ENCODE data around the gene ADGRL3.

DNA sequence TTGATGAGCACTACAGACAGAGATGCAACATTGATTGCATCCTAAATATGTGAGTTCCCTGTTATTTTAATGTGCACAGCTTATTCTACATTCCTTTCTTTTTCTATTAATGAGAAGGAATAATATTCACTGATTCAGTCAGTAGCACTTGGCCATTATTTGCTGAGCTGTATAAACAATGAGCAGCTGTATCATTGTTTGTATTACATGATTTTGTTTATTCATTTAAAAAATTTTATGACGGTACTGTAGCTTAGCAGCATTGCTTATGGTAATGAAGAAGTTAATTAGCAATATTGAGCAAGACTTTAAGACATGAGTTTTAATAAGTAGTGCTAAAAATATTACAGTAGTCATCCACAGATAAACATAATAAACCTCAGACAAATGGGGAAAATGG, 582.0 kb downstream of the ADGRL3 start:
- TF ChIP-seq, protein P1, sequence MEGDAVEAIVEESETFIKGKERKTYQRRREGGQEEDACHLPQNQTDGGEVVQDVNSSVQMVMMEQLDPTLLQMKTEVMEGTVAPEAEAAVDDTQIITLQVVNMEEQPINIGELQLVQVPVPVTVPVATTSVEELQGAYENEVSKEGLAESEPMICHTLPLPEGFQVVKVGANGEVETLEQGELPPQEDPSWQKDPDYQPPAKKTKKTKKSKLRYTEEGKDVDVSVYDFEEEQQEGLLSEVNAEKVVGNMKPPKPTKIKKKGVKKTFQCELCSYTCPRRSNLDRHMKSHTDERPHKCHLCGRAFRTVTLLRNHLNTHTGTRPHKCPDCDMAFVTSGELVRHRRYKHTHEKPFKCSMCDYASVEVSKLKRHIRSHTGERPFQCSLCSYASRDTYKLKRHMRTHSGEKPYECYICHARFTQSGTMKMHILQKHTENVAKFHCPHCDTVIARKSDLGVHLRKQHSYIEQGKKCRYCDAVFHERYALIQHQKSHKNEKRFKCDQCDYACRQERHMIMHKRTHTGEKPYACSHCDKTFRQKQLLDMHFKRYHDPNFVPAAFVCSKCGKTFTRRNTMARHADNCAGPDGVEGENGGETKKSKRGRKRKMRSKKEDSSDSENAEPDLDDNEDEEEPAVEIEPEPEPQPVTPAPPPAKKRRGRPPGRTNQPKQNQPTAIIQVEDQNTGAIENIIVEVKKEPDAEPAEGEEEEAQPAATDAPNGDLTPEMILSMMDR (IDR thresholded peaks at IDR 0.05) = no peak
- TF ChIP-seq POLR2AphosphoS5 (IDR thresholded peaks at IDR 0.05) = no peak
- TF ChIP-seq POLR2A (IDR thresholded peaks at IDR 0.05) = no peak
- no peak for TF ChIP-seq EP300 (IDR thresholded peaks at IDR 0.05)

Data from suprapubic skin (tissue), 4 donors.